HepG2 (cell line): ENCODE results near the gene TLR5. TPM values are rescaled to one million over a fixed set of nuclear protein-coding genes. Genes with fewer than 3 reads are reported as not detected.
A peak's percentile ranks its signal among the peaks of the same experiment; 100 is the strongest.

Experiments
- ATF1 ChIP-seq: IDR thresholded peaks from 2 replicates; pipeline ENCODE4 v1.6.1; 2016; ENCODE audit warnings: mild to moderate bottlenecking, control low read depth
- GPN1 ChIP-seq: sonication (generic); formaldehyde crosslinking; IDR thresholded peaks from 2 replicates; pipeline ENCODE4 v1.5.1; 2020; ENCODE audit warnings: missing genetic modification reagents, borderline replicate concordance
- IRF2 ChIP-seq: IDR thresholded peaks from 2 replicates; pipeline ENCODE4 v1.6.1; 2018; ENCODE audit warnings: missing genetic modification reagents, missing compliant biosample characterization
- KDM2A ChIP-seq: sonication (generic); formaldehyde crosslinking; IDR thresholded peaks from 2 replicates; pipeline ENCODE4 v1.4.0; 2020; ENCODE audit warnings: low read depth, missing genetic modification reagents, borderline replicate concordance
- MBNL3 ChIP-seq: fragments of 250-450 bp; sonication (Bioruptor Pico); conservative IDR thresholded peaks from 2 replicates; pipeline ENCODE4 v1.8.0; 2022; ENCODE audit warnings: mild to moderate bottlenecking, inconsistent platforms
- TBX3 ChIP-seq: fragments of 450-650 bp; IDR thresholded peaks from 2 replicates; pipeline ENCODE4 v1.6.1; 2017; ENCODE audit warnings: antibody characterized with exemption, mild to moderate bottlenecking, inconsistent platforms, borderline replicate concordance
- ZFP82 ChIP-seq: sonication (generic); formaldehyde crosslinking; IDR thresholded peaks from 2 replicates; pipeline ENCODE4 v1.5.1; 2020; ENCODE audit warnings: mild to moderate bottlenecking, missing genetic modification reagents, borderline replicate concordance
- ZNF407 ChIP-seq: sonication (generic); formaldehyde crosslinking; IDR thresholded peaks from one replicate; pipeline ENCODE4 v1.5.1; 2020; ENCODE audit warnings: mild to moderate bottlenecking, missing genetic modification reagents; ENCODE audit errors: not compliant biosample characterization
- polyA plus RNA-seq, 8 experiments: library from polyadenylated mRNA; depleted of rRNA in 3 of 8; stranded (reverse) in 7 of 8; unstranded in 1 of 8; fragments of >200 nt; fragmentation: Illumina TruSeq in 4 of 8; extraction: Trizol in 4 of 8; gene quantifications; 2 replicates each; pipeline versions ENCODE4 v1.2.1 to v1.2.3, GENCODE V29; 2011 to 2016; ENCODE audit warnings: low read depth in 4 of 8, missing spikeins in 1 of 8, mixed read lengths in 1 of 8; ENCODE audit not compliant: insufficient read depth in 1 of 8
- total RNA-seq, 5 experiments: library from RNA; depleted of rRNA; stranded (reverse); fragments of >200 nt; fragmentation: Illumina TruSeq; extraction: Trizol; gene quantifications; 2 replicates each; pipeline ENCODE4 v1.2.3, GENCODE V29; 2016; ENCODE audit warnings: low read depth in 1 of 5
- TF ChIP-seq, protein P1 (sequence below): sonication (generic); formaldehyde crosslinking; conservative IDR thresholded peaks from 2 replicates; pipeline ENCODE4 v1.4.0; 2020; ENCODE audit warnings: mild to moderate bottlenecking, missing genetic modification reagents, moderate library complexity
- TF ChIP-seq, protein P2 (sequence below): sonication (generic); formaldehyde crosslinking; IDR thresholded peaks from 2 replicates; pipeline ENCODE4 v1.8.0; 2022; ENCODE audit warnings: missing genetic modification reagents, mild to moderate bottlenecking, borderline replicate concordance
- TF ChIP-seq, protein P3 (sequence below): IDR thresholded peaks from 2 replicates; pipeline ENCODE4 v1.6.1; 2016; ENCODE audit warnings: missing genetic modification reagents, missing compliant biosample characterization
- TF ChIP-seq, protein P4 (sequence below): fragments of 450-650 bp; IDR thresholded peaks from 2 replicates; pipeline ENCODE4 v1.6.1; 2016
- TF ChIP-seq, protein P5 (sequence below): sonication (generic); formaldehyde crosslinking; IDR thresholded peaks from 2 replicates; pipeline ENCODE4 v1.5.0; 2020; ENCODE audit warnings: missing genetic modification reagents

The TLR5 gene
- total and polyA plus RNA-seq, 2 of the 13 experiments (the other 11 are each of a cell fraction or from before 2014, with no cell fraction given): not detected

DNA sequence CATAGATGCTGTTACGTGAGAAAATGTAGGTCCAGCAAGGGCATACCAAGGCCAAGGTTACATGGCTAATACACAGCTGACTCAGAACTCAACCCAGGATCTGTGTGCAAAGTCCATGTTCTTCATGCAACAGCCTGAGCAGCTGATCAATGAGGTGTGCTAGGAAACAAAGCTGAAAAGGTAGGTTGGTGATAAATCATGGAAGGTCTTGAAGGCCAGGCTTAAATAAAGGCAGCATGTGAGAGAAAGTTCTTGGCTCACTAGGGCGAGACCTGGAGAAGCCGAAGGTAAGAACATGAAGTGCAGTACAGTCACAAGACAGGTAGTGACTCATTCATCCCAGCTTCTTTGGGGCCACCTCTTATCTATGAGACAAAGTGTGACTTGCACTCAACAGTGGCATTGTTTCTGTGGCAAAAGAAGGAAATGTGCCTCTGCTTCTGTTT lies 33.4 kb downstream of the TLR5 start (continued):
- TF ChIP-seq ZNF407 (CRISPR knock-in tag) (no peak), GPN1 (CRISPR knock-in tag) (no peak), ATF1 (CRISPR knock-in tag) (peak; percentile 42; the same call in 1 of the 2 replicates), MBNL3 (CRISPR knock-in tag) (no peak), KDM2A (CRISPR knock-in tag) (no peak), TBX3 (no peak; the same call in 1 of the 2 replicates), ZFP82 (CRISPR knock-in tag) (no peak), IRF2 (0 out of 2 replicates have a peak, but pooled peaks have one; percentile 57)
- TF ChIP-seq, protein P1, sequence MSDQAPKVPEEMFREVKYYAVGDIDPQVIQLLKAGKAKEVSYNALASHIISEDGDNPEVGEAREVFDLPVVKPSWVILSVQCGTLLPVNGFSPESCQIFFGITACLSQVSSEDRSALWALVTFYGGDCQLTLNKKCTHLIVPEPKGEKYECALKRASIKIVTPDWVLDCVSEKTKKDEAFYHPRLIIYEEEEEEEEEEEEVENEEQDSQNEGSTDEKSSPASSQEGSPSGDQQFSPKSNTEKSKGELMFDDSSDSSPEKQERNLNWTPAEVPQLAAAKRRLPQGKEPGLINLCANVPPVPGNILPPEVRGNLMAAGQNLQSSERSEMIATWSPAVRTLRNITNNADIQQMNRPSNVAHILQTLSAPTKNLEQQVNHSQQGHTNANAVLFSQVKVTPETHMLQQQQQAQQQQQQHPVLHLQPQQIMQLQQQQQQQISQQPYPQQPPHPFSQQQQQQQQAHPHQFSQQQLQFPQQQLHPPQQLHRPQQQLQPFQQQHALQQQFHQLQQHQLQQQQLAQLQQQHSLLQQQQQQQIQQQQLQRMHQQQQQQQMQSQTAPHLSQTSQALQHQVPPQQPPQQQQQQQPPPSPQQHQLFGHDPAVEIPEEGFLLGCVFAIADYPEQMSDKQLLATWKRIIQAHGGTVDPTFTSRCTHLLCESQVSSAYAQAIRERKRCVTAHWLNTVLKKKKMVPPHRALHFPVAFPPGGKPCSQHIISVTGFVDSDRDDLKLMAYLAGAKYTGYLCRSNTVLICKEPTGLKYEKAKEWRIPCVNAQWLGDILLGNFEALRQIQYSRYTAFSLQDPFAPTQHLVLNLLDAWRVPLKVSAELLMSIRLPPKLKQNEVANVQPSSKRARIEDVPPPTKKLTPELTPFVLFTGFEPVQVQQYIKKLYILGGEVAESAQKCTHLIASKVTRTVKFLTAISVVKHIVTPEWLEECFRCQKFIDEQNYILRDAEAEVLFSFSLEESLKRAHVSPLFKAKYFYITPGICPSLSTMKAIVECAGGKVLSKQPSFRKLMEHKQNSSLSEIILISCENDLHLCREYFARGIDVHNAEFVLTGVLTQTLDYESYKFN: peak; percentile 73
- TF ChIP-seq, protein P2, sequence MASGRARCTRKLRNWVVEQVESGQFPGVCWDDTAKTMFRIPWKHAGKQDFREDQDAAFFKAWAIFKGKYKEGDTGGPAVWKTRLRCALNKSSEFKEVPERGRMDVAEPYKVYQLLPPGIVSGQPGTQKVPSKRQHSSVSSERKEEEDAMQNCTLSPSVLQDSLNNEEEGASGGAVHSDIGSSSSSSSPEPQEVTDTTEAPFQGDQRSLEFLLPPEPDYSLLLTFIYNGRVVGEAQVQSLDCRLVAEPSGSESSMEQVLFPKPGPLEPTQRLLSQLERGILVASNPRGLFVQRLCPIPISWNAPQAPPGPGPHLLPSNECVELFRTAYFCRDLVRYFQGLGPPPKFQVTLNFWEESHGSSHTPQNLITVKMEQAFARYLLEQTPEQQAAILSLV: no peak
- TF ChIP-seq, protein P3, sequence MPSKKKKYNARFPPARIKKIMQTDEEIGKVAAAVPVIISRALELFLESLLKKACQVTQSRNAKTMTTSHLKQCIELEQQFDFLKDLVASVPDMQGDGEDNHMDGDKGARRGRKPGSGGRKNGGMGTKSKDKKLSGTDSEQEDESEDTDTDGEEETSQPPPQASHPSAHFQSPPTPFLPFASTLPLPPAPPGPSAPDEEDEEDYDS (CRISPR knock-in tag): no peak
- TF ChIP-seq, protein P4, sequence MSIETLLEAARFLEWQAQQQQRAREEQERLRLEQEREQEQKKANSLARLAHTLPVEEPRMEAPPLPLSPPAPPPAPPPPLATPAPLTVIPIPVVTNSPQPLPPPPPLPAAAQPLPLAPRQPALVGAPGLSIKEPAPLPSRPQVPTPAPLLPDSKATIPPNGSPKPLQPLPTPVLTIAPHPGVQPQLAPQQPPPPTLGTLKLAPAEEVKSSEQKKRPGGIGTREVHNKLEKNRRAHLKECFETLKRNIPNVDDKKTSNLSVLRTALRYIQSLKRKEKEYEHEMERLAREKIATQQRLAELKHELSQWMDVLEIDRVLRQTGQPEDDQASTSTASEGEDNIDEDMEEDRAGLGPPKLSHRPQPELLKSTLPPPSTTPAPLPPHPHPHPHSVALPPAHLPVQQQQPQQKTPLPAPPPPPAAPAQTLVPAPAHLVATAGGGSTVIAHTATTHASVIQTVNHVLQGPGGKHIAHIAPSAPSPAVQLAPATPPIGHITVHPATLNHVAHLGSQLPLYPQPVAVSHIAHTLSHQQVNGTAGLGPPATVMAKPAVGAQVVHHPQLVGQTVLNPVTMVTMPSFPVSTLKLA: no peak
- TF ChIP-seq, protein P5, sequence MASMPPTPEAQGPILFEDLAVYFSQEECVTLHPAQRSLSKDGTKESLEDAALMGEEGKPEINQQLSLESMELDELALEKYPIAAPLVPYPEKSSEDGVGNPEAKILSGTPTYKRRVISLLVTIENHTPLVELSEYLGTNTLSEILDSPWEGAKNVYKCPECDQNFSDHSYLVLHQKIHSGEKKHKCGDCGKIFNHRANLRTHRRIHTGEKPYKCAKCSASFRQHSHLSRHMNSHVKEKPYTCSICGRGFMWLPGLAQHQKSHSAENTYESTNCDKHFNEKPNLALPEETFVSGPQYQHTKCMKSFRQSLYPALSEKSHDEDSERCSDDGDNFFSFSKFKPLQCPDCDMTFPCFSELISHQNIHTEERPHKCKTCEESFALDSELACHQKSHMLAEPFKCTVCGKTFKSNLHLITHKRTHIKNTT (CRISPR knock-in tag): no peak
